ENCODE measurements around the gene TBC1D22A. TPM values are rescaled to one million over a fixed set of nuclear protein-coding genes. Genes with fewer than 3 reads are reported as not detected.
A peak's percentile ranks its signal among the peaks of the same experiment; 100 is the strongest.

The TBC1D22A gene
- total and polyA plus RNA-seq, 8 donors: 13.3 to 53.1 (median 21.5) TPM

DNA sequence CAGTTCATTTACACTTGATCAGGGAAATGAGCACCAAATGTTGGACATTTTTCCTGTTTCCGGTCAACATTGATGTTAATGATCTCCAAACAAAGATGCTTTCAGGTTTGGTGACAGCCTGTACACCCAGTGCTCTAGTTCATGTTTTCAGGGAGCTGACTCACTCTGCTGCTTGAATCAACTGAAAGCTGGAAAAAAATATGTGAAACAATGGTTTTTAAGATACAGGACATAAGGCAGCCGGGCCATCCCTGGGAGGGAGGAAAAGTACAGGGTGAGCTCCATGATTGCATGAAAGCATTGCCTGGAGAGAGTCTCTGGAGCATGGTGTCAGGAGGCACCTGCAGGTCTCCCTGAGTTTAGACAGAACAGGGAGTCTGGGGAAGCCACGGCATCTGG is 259.6 kb downstream of the TBC1D22A start:
- whole genome bisulfite sequencing, 5 donors: 93 to 96% (median 95%) methylated on average over 3 of the region's 3 CpGs
- Histone ChIP-seq H3K27me3 (no peaks in the 10 kb centered on the region), H3K4me3 (no peak overlapping the region), H3K9me3 (peaks cover 0 to 8% (median 0%) of the 10 kb centered on the region in 4 donors), H3K4me1 (no peaks in the 10 kb centered on the region), H3K27ac (no peak overlapping the region), H3K36me3 (peaks cover 0 to 11% (median 8%) of the 10 kb centered on the region in 4 donors)
- intact Hi-C loops (cut with DNase I; ENCODE audit: low total_unique reads): no loop called here
- peak in 1 of 2 donors; percentile 10 for DNase-seq
- TF ChIP-seq, protein P1, sequence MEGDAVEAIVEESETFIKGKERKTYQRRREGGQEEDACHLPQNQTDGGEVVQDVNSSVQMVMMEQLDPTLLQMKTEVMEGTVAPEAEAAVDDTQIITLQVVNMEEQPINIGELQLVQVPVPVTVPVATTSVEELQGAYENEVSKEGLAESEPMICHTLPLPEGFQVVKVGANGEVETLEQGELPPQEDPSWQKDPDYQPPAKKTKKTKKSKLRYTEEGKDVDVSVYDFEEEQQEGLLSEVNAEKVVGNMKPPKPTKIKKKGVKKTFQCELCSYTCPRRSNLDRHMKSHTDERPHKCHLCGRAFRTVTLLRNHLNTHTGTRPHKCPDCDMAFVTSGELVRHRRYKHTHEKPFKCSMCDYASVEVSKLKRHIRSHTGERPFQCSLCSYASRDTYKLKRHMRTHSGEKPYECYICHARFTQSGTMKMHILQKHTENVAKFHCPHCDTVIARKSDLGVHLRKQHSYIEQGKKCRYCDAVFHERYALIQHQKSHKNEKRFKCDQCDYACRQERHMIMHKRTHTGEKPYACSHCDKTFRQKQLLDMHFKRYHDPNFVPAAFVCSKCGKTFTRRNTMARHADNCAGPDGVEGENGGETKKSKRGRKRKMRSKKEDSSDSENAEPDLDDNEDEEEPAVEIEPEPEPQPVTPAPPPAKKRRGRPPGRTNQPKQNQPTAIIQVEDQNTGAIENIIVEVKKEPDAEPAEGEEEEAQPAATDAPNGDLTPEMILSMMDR (IDR thresholded peaks at IDR 0.05): no peak
- TF ChIP-seq POLR2A (IDR thresholded peaks at IDR 0.05) (no peak), POLR2AphosphoS5 (IDR thresholded peaks at IDR 0.05) (no peak), EP300 (IDR thresholded peaks at IDR 0.05) (no peak)

DNA sequence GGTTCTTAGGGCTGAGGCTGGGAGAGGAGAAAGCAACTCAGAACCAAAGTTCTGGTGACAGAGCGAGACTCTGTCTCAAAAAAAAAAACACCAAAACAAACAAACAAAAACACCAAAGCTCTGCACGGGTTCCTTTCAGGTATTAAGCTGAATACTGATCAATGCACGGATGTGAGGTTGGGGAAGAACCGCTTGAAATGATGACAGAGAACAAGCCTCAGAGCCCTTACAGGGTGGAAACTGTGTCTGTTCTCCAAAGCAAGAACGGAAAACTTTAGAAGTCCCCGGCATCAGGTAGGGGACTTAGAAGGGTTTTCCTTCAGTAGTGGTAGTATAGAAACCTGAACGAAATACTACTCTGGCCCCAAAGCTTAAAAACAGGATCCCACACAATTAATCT is 260.0 kb downstream of the TBC1D22A start:
- TF ChIP-seq POLR2A (IDR thresholded peaks at IDR 0.05): no peak

DNA sequence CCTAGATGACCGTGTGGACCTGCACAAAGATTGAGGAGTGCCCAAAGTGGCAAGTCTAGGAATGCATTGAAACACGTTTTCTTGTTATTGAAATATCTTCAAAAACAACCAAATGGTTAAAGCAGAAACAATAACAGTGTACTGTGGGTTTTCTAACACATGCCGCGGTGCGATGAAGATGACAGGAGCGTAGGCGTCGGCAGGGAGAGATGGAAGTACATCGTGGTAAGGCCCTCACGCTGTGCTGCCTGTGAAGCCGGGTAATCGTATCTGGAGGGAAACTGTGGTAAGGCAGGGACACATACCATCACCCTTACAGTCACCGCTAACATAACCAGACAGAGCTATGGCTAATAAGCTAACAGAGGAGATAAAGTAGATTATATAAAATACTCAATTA is 261.4 kb downstream of the TBC1D22A start:
- H3K27me3 ChIP-seq: no peaks in the 10 kb centered on the region
- H3K36me3 ChIP-seq: peaks cover 0 to 11% (median 8%) of the 10 kb centered on the region in 4 donors
- intact Hi-C loops (cut with DNase I; ENCODE audit: low total_unique reads): no loop called here
- no peaks in the 10 kb centered on the region for H3K4me1 ChIP-seq
- 93 to 98% (median 97%) methylated on average over 13 of the region's 13 CpGs for WGBS, 5 donors
- H3K4me3 ChIP-seq: no peak overlapping the region
- H3K27ac ChIP-seq: no peak overlapping the region
- TF ChIP-seq EP300 (IDR thresholded peaks at IDR 0.05) (no peak), POLR2AphosphoS5 (IDR thresholded peaks at IDR 0.05) (no peak), POLR2A (IDR thresholded peaks at IDR 0.05) (no peak)
- TF ChIP-seq, protein P1 (IDR thresholded peaks at IDR 0.05): no peak
- H3K9me3 ChIP-seq: peaks cover 0 to 8% (median 0%) of the 10 kb centered on the region in 4 donors
- DNase-seq: peak in 1 of 2 donors; percentile 4

More for the DNA sequence above, 260.0 kb downstream of the TBC1D22A start:
- no peaks in the 10 kb centered on the region for H3K27me3 ChIP-seq
- H3K4me3 ChIP-seq: no peak overlapping the region
- no peak overlapping the region for H3K27ac ChIP-seq
- no peak for DNase-seq
- intact Hi-C loops (cut with DNase I; ENCODE audit: low total_unique reads): no loop called here
- peaks cover 0 to 11% (median 8%) of the 10 kb centered on the region in 4 donors for H3K36me3 ChIP-seq
- WGBS, 5 donors: 90 to 95% (median 94%) methylated on average over 7 of the region's 7 CpGs
- H3K9me3 ChIP-seq: peaks cover 0 to 8% (median 0%) of the 10 kb centered on the region in 4 donors
- no peaks in the 10 kb centered on the region for H3K4me1 ChIP-seq

DNA sequence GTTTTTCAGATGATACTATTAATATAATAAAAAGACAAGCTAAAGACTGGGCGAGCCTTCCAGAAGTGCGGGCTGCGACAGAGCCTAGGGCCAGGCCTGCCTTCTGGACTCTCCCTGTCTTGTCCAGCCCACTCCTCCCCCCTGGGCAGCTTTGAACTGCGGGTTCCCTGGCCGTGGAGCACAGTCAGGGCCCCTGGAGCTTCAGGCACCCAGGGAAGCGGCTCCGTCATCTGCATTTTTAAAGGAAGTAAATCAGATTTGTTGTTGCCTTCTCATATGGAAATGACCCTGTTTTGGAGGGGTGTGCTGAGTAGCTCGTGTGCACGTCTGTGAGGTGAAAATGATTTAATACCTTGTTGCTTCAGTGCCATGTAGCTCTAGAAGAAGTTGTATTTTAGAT is 265.3 kb downstream of the TBC1D22A start:
- no peak overlapping the region for H3K4me3 ChIP-seq
- intact Hi-C loops (cut with DNase I; ENCODE audit: low total_unique reads): no loop called here
- peaks cover 0 to 11% (median 8%) of the 10 kb centered on the region in 4 donors for H3K36me3 ChIP-seq
- TF ChIP-seq, protein P1 (IDR thresholded peaks at IDR 0.05): no peak
- no peak for TF ChIP-seq POLR2A (IDR thresholded peaks at IDR 0.05)
- peaks cover 5 to 14% (median 12%) of the 10 kb centered on the region in 4 donors for H3K4me1 ChIP-seq
- WGBS, 5 donors: 81 to 90% (median 85%) methylated on average over 9 of the region's 9 CpGs
- no peaks in the 10 kb centered on the region for H3K27me3 ChIP-seq
- H3K9me3 ChIP-seq: no peaks in the 10 kb centered on the region
- H3K27ac ChIP-seq: no peak overlapping the region
- no peak for DNase-seq

GRCh38 chr22:47029244-47030074 is 267.0 kb downstream of the TBC1D22A start:
- 83 to 93% (median 90%) methylated on average over 21 to 26 of the region's 26 CpGs for WGBS, 5 donors
- Histone ChIP-seq H3K27ac (peak overlapping the region in 1 of 5 donors; percentile 9), H3K4me1 (peaks cover 5 to 25% (median 22%) of the 10 kb centered on the region in 4 donors), H3K36me3 (no peaks in the 10 kb centered on the region), H3K27me3 (no peaks in the 10 kb centered on the region), H3K9me3 (no peaks in the 10 kb centered on the region), H3K4me3 (no peak overlapping the region)
- intact Hi-C loops (cut with DNase I; ENCODE audit: low total_unique reads): no loop called here
- TF ChIP-seq, protein P1 (IDR thresholded peaks at IDR 0.05): no peak
- TF ChIP-seq POLR2AphosphoS5 (IDR thresholded peaks at IDR 0.05): no peak
- no peak for TF ChIP-seq EP300 (IDR thresholded peaks at IDR 0.05)
- no peak for TF ChIP-seq POLR2A (IDR thresholded peaks at IDR 0.05)
- no peak for DNase-seq
